K562 treated with DMSO at 1 percent for 24 hours (cell line): Measurements from ENCODE around the gene PRAF2. TPM values are rescaled to one million over a fixed set of nuclear protein-coding genes. Genes with fewer than 3 reads are reported as not detected.

Source experiments
- total RNA-seq: library from RNA; unstranded; fragments of 300-600 nt; gene quantifications from 2 replicates; pipeline ENCODE4 v1.2.3, GENCODE V29; 2022; ENCODE audit warnings: low read depth; ENCODE audit not compliant: insufficient read depth

PRAF2 gene
- 4.7 and 6.1 TPM in 2 replicates for total RNA-seq

GRCh38 chrX:49073601-49074575 is at the start of gene PRAF2:
TSS of gene PRAF2 (minus strand) at chrX:49074002. CDS start at chrX:49073987, 15 bp downstream.

GRCh38 chrX:49079489-49080428 is 6.0 kb upstream of the PRAF2 start, which contains the start of gene WDR45:
TSS of gene WDR45 (minus strand) at chrX:49079887. CDS start at chrX:49078095, 1,792 bp downstream.

GRCh38 chrX:49058794-49059193 is 15.0 kb downstream of the PRAF2 start, which contains the start of gene CCDC120:
TSS of gene CCDC120 (plus strand) at chrX:49058999. CDS start at chrX:49062042, 3,043 bp downstream.

GRCh38 chrX:49043220-49043986 is 30.4 kb downstream of the PRAF2 start, which contains the start of gene TFE3:
TSS of gene TFE3 (minus strand) at chrX:49043357. CDS start at chrX:49043226, 131 bp downstream.

Other genes with a start within 250 kb of the PRAF2 start
- 0.47 TPM in 1 of 2 replicates, not detected in the other for gene ERAS, start 247.5 kb downstream of the PRAF2 start, total RNA-seq
- 0.83 and 1.0 TPM in 2 replicates for gene PCSK1N, start 238.4 kb downstream of the PRAF2 start, total RNA-seq
- gene TIMM17B, start 176.2 kb downstream of the PRAF2 start, total RNA-seq = 291 and 301 TPM in 2 replicates
- gene PQBP1, start 176.1 kb downstream of the PRAF2 start, total RNA-seq = 255 and 262 TPM in 2 replicates
- 46.8 and 64.8 TPM in 2 replicates for gene SLC35A2, start 162.4 kb downstream of the PRAF2 start, total RNA-seq
- 235 and 254 TPM in 2 replicates for gene PIM2, start 155.0 kb downstream of the PRAF2 start, total RNA-seq
- gene OTUD5, start 116.4 kb downstream of the PRAF2 start, total RNA-seq = 98.8 and 105 TPM in 2 replicates
- gene KCND1, start 102.2 kb downstream of the PRAF2 start, total RNA-seq = 4.6 and 5.6 TPM in 2 replicates
- gene GRIPAP1, start 71.7 kb downstream of the PRAF2 start, total RNA-seq = 36.8 and 37.5 TPM in 2 replicates
- 51.1 and 52.9 TPM in 2 replicates for gene TFE3, start 30.6 kb downstream of the PRAF2 start, total RNA-seq
- 7.4 and 7.9 TPM in 2 replicates for gene CCDC120, start 15.0 kb downstream of the PRAF2 start, total RNA-seq
- gene WDR45, start 5.9 kb upstream of the PRAF2 start, total RNA-seq = 119 and 121 TPM in 2 replicates
- 51.0 and 57.4 TPM in 2 replicates for gene GPKOW, start 49.7 kb upstream of the PRAF2 start, total RNA-seq
- 3.8 and 4.0 TPM in 2 replicates for gene MAGIX, start 88.8 kb upstream of the PRAF2 start, total RNA-seq
- 185 and 190 TPM in 2 replicates for gene PLP2, start 97.9 kb upstream of the PRAF2 start, total RNA-seq
- 40.0 and 41.6 TPM in 2 replicates for gene PRICKLE3, start 112.4 kb upstream of the PRAF2 start, total RNA-seq
- 0.41 and 1.2 TPM in 2 replicates for gene SYP, start 126.2 kb upstream of the PRAF2 start, total RNA-seq
- 0.09 and 0.19 TPM in 2 replicates for gene CACNA1F, start 159.3 kb upstream of the PRAF2 start, total RNA-seq
- 31.9 and 34.0 TPM in 2 replicates for gene CCDC22, start 161.5 kb upstream of the PRAF2 start, total RNA-seq
- 0.22 and 0.63 TPM in 2 replicates for gene FOXP3, start 190.7 kb upstream of the PRAF2 start, total RNA-seq
- 2.8 and 3.7 TPM in 2 replicates for gene PPP1R3F, start 195.8 kb upstream of the PRAF2 start, total RNA-seq
- gene GAGE10, start 229.6 kb upstream of the PRAF2 start, total RNA-seq = not detected in 2 replicates
- not detected in 2 replicates for gene GAGE12J, start 248.0 kb upstream of the PRAF2 start, total RNA-seq